HG03108 (cell line): ENCODE results near the gene SLC20A1.
A peak's percentile ranks its signal among the peaks of the same experiment; 100 is the strongest.
"Not testable (repeated sequence)": the region's sequence is repeated elsewhere in the genome, so short reads cannot be mapped to it uniquely, and the experiment has no call there.

Experiments
- ATAC-seq: cut with Tn5 transposase; IDR thresholded peaks from one replicate; pipeline ENCODE4 v1.9.1; 2021; ENCODE audit warnings: moderate library complexity; ENCODE audit not compliant: unreplicated experiment

SLC20A1 gene

GRCh38 chr2:112703684-112704083 lies 57.9 kb downstream of the SLC20A1 start:
- no peak for ATAC-seq

GRCh38 chr2:112705575-112705974 lies 59.8 kb downstream of the SLC20A1 start:
- ATAC-seq = no peak

GRCh38 chr2:112706170-112706664 lies 60.5 kb downstream of the SLC20A1 start:
- ATAC-seq = peak; percentile 31

GRCh38 chr2:112706947-112707346 lies 61.2 kb downstream of the SLC20A1 start:
- not testable (repeated sequence) for ATAC-seq

- ATAC-seq = no peak
Observed at GRCh38 chr2:112708968-112709367, 63.2 kb downstream of the SLC20A1 start.

- ATAC-seq = no peak
Observed at GRCh38 chr2:112709703-112710102, 64.0 kb downstream of the SLC20A1 start.

- no peak for ATAC-seq
Observed at GRCh38 chr2:112710956-112711750, 65.4 kb downstream of the SLC20A1 start.

- no peak for ATAC-seq
Observed at GRCh38 chr2:112712465-112712864, 66.7 kb downstream of the SLC20A1 start.

GRCh38 chr2:112712903-112713584 lies 67.3 kb downstream of the SLC20A1 start:
- ATAC-seq = no peak
